GM12872 (cell line): Measurements from ENCODE around the gene SLC39A8.

Experiments used
- CTCF ChIP-seq: IDR thresholded peaks from 3 replicates; pipeline ENCODE4 v1.5.1; 2011; ENCODE audit warnings: low read depth, mild to moderate bottlenecking, low read length, moderate library complexity; ENCODE audit not compliant: insufficient read depth

The SLC39A8 gene

DNA sequence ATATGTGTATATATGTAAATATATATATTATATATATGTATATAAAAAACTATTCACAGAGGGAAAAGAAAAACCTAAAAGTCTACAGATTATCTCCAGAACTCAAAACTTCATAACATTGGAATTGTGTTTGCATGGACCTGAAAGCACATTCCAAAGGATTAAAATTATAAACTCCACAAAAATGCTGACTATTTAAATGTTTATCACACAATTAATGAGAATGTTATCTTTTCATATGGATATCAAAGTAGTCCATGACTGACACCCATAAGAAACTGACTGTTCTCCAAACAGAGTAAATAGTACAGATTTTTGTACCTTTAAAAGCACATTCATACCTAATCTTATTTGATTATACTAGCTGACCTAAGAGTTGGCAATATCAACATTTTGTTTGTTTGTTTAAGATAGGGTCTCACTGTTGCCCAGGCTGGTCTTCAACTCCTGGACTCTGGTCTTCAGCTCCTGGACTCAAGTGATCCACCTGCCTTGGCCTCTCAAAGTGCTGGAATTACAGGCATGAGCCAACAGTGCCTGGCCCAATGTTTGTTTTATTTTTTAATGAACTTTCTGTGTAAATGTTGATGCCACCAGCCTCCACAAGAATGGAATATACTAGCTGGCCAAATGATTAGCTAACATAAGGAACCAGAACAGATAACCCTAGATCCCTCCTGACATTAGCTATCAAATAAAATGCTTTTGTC, 50.0 kb downstream of the SLC39A8 start:
- no peak for TF ChIP-seq CTCF

GRCh38 chr4:102288497-102288896, 56.8 kb downstream of the SLC39A8 start:
- no peak for TF ChIP-seq CTCF

GRCh38 chr4:102285831-102286230, 59.5 kb downstream of the SLC39A8 start:
- TF ChIP-seq CTCF, result no peak

DNA sequence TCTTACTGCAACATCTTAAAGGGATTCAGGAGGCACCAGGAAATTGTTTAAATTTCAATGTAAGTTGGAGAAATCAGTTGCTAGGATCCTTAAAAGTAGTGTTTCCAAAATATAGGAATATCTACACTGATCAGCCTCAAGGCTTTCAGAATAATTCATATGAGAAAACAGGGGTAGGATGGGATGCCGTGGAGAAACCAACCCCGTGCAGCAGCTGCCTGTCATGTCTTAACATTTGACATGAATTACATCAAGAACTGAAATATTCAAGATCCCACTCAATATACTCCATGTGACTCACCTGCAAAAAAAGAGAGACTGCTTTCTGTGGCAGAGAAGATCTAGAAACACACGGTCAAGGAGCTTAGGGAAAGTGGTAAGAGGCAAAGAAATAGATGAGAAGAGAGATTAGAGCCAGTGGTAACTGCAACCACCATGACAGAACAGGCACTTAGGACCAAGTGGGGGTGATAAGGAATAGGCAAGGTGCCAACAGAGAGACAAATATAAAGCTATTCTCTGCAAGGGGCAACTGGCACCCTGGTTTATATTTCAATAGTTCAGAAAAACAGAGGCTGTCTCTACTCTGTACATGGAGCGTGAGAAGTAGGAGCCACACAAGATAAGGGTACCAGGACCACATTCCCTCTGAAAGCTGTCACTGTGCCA, 64.0 kb downstream of the SLC39A8 start:
- no peak for TF ChIP-seq CTCF

DNA sequence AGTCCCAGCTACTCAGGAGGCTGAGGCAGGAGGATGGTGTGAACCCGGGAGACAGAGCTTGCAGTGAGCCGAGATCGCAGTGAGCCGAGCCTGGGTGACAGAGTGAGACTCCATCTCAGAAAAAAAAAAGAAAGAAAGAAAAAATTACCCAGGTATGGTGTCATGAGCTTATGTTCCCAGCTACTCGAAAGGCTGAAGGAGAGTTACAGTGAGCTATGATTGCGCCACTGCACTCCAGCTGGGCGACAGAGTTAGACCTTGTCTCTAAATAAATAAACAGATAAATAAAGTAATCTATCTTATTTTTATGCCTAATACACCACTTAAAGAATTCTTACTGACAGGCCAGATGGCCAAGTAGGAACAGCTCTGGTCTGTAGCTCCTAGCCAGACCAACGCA, 73.0 kb downstream of the SLC39A8 start:
- TF ChIP-seq CTCF, result no peak

GRCh38 chr4:102268355-102268754, 76.9 kb downstream of the SLC39A8 start:
- TF ChIP-seq CTCF, result no peak

DNA sequence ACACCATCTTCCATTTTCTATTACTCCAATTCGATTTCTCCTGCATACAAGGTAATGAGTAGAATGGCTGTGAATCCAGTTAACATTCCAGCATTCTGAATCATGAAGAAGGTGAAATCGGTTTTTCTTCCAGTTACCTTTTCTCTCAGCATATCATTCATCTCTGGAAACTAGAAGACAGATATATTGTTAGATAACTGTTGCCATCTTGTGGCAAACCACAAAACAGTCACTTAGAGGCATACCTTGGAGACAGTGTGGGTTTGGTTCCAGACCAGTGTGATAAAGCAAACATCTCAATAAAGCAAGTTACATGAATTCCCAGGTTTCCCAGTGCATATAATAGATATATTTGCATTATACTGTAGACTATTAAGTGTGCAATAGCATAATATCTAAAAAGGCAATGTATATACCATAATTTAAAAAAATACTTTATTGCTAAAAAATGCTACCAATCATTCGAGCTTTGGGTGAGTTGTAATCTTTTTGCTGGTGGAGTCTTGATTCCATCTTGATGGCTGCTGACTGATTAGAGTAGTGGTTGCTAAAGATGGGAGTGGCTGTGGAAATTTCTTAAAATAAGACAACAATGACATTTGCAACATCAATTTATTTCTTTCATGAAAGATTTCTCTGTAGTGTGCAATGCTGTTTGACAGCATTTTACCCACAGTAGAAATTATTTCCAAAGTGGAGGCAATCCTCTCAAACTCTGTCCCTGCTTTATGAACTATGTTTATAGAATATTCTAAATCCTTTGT, 82.1 kb downstream of the SLC39A8 start:
- TF ChIP-seq CTCF, result peak; percentile 45
